Activated B cell treated with CpG ODN at 0.5 μM for 24 hours (primary cell): ENCODE results near the gene IL32. TPM values are rescaled to one million over a fixed set of nuclear protein-coding genes. Genes with fewer than 3 reads are reported as not detected.

ENCODE experiments used
- ATAC-seq: fragments of 200-7000 bp; cut with Tn5 transposase; one replicate; pipeline ENCODE4 v1.10.0; 2021; ENCODE audit warnings: low read depth, mild to moderate bottlenecking, moderate library complexity
- CTCF ChIA-PET: fragments of 350-600 bp; sonication (Branson Sonifier 250); formaldehyde crosslinking; loops from one replicate; lab custom pipeline; 2021; ENCODE audit warnings: antibody characterized with exemption; lab: Charles Lee
- POLR2A ChIA-PET: fragments of 350-600 bp; sonication (Branson Sonifier 250); formaldehyde crosslinking; loops from one replicate; lab custom pipeline; 2021; ENCODE audit warnings: antibody characterized with exemption; lab: Charles Lee
- DNase-seq: peaks from one replicate; pipeline ENCODE4 v3.0.0; 2022
- H3K27ac Mint-ChIP-seq: one replicate; pipeline ENCODE4 v1.8.0; 2020; ENCODE audit warnings: mixed read lengths
- H3K27me3 Mint-ChIP-seq: one replicate; pipeline ENCODE4 v1.8.0; 2021; ENCODE audit warnings: mixed read lengths
- H3K36me3 Mint-ChIP-seq: one replicate; pipeline ENCODE4 v1.8.0; 2021; ENCODE audit warnings: low read depth, mixed read lengths
- H3K4me1 Mint-ChIP-seq: one replicate; pipeline ENCODE4 v1.8.0; 2021; ENCODE audit warnings: mixed read lengths
- H3K4me3 Mint-ChIP-seq: one replicate; pipeline ENCODE4 v1.8.0; 2020; ENCODE audit warnings: mild to moderate bottlenecking, mixed read lengths
- H3K9me3 Mint-ChIP-seq: one replicate; pipeline ENCODE4 v1.8.0; 2020; ENCODE audit warnings: mixed read lengths
- CTCF ChIP-seq: fragments of 200-600 bp; IDR thresholded peaks from one replicate; pipeline ENCODE4 v1.8.0; 2022; ENCODE audit warnings: antibody characterized with exemption, mild to moderate bottlenecking
- intact Hi-C: fragments of 100-400 bp; cut with micrococcal nuclease; formaldehyde crosslinking; loops from one replicate; pipeline ENCODE4 v1.15.1; 2024
- total RNA-seq: library from RNA; stranded (reverse); gene quantifications from 2 replicates; pipeline ENCODE4 v1.2.3, GENCODE V29; 2022

Gene IL32
- total RNA-seq, 1 donor from 2014 or later: 3.4 TPM

DNA sequence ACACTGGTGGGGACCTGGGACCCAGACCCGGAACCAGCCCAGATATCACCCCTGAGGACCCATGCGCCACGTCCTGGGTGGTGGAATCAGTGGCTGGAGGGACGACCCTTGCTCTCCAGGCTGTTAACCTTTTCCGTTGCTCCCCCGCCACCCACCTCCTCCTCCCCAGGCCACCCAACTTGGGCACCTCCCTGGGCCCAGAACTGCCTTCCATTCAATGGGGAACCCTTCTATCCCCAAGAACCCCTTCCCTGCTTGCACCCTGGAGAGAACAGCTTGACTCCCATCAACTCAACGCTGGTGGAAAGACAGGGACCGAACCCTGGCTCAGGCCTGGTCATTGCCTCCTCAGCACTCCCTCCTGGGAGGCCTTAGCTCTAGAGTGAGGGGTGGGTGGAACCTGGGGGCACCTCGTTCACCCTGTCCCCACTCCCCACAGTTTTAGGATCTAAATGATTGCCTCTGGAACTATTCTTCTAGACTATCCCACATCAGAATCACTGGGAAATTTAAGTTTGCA lies 5.7 kb upstream of the IL32 start:
- CTCF ChIA-PET: interaction anchor here (0.6 to 3.0 kb wide), 11 partner anchors 11 to 108 kb away, joined by 3 to 61 read pairs (median 6); no protein-coding TSS in a partner anchor
- POLR2A ChIA-PET: interaction anchor here (0.6 to 2.9 kb wide), 15 partner anchors 9 to 1413 kb away, joined by 3 to 31 read pairs (median 5); partner anchors contain the start of genes ZNF213 and ZNF263
- Mint-ChIP-seq H3K9me3 (no peaks in the 10 kb centered on the region), H3K27me3 (no peaks in the 10 kb centered on the region), H3K4me1 (peaks cover 13% of the 10 kb centered on the region), H3K36me3 (peaks cover 1% of the 10 kb centered on the region), H3K4me3 (peak overlapping the region; percentile 83), H3K27ac (peak overlapping the region; percentile 70)
- TF ChIP-seq CTCF: no peak
- intact Hi-C loops: loop anchor here (1.0 to 2.0 kb wide), 10 partner anchors 13 to 441 kb away; partner anchors contain the start of gene MMP25
- ATAC-seq: no peak
- DNase-seq: no peak

- ATAC-seq: no peak
These were observed 4.9 kb upstream of the IL32 start for GRCh38 chr16:3060339-3061127.

GRCh38 chr16:3062553-3062952 lies 2.9 kb upstream of the IL32 start:
- H3K27me3 Mint-ChIP-seq: no peaks in the 10 kb centered on the region
- peaks cover 12% of the 10 kb centered on the region for H3K4me1 Mint-ChIP-seq
- no peak overlapping the region for H3K4me3 Mint-ChIP-seq
- TF ChIP-seq CTCF: no peak
- H3K36me3 Mint-ChIP-seq: peaks cover 1% of the 10 kb centered on the region
- H3K27ac Mint-ChIP-seq: no peak overlapping the region
- CTCF ChIA-PET: interaction anchor here (4.2 kb wide), 1 partner anchor 67 kb away, joined by 19 read pairs; no protein-coding TSS in a partner anchor
- H3K9me3 Mint-ChIP-seq: no peaks in the 10 kb centered on the region
- POLR2A ChIA-PET: no interaction called here
- DNase-seq (no peak), ATAC-seq (no peak)
- intact Hi-C loops: no loop called here

More at GRCh38 chr16:3060339-3061127, 4.9 kb upstream of the IL32 start:
- Mint-ChIP-seq H3K27me3 (no peaks in the 10 kb centered on the region), H3K4me3 (peak overlapping the region; percentile 83), H3K36me3 (peaks cover 1% of the 10 kb centered on the region), H3K4me1 (peaks cover 7% of the 10 kb centered on the region), H3K9me3 (no peaks in the 10 kb centered on the region), H3K27ac (peak overlapping the region; percentile 70)
- DNase-seq: no peak
- ChIA-PET CTCF (interaction anchor here (1.0 to 3.0 kb wide), 7 partner anchors 10 to 105 kb away, joined by 4 to 61 read pairs (median 8); no protein-coding TSS in a partner anchor), POLR2A (interaction anchor here (2.5 to 2.9 kb wide), 3 partner anchors 15 to 74 kb away, joined by 17 to 31 read pairs (median 18); partner anchors contain the start of gene ZNF213)
- TF ChIP-seq CTCF: no peak
- intact Hi-C loops: no loop called here

- TF ChIP-seq CTCF: no peak
- Mint-ChIP-seq H3K4me3 (no peak overlapping the region), H3K27ac (no peak overlapping the region), H3K36me3 (peaks cover 1% of the 10 kb centered on the region), H3K27me3 (no peaks in the 10 kb centered on the region), H3K4me1 (peaks cover 16% of the 10 kb centered on the region), H3K9me3 (no peaks in the 10 kb centered on the region)
- no peak for DNase-seq
- ChIA-PET CTCF (interaction anchor here (0.8 to 4.2 kb wide), 2 partner anchors 66 to 102 kb away, joined by 4 to 19 read pairs; no protein-coding TSS in a partner anchor), POLR2A (interaction anchor here (0.6 to 1.0 kb wide), 3 partner anchors 11 to 214 kb away, joined by 3 to 10 read pairs (median 7); no protein-coding TSS in a partner anchor)
- intact Hi-C loops: no loop called here
- ATAC-seq: no peak
These were observed 1.6 kb upstream of the IL32 start for GRCh38 chr16:3063625-3064386.
